Measurements from ENCODE around the gene TNFRSF11A. TPM values are rescaled to one million over a fixed set of nuclear protein-coding genes. Genes with fewer than 3 reads are reported as not detected.

TNFRSF11A gene
- total RNA-seq, 5 donors from 2014 or later (not counting 1 experiment from before 2014, with no cell fraction given) = 0.41 to 4.6 (median 1.2) TPM

- H3K36me3 ChIP-seq (ENCODE audit: control insufficient read depth in 2 of 2, extremely low read depth in 1 of 2, insufficient read depth in 1 of 2, low read length in 1 of 2) = no peaks in the 10 kb centered on the region
- no peak overlapping the region for H3K27ac Mint-ChIP-seq
- no peaks in the 10 kb centered on the region for H3K36me3 Mint-ChIP-seq
- CTCF ChIA-PET = interaction anchor here in 1 of 2 donors (1.4 kb wide), 1 partner anchor 11 kb away, joined by 5 read pairs; no protein-coding TSS in a partner anchor
- H3K4me3 ChIP-seq (ENCODE audit: control insufficient read depth in 1 of 2, extremely low read depth in 1 of 2, low read length in 1 of 2) = no peak overlapping the region
- ATAC-seq (replicated peaks in 1 of 4) (no peak), DNase-seq (no peak)
- POLR2A ChIA-PET = interaction anchor here in 1 of 2 donors (0.5 kb wide), 1 partner anchor 76 kb away, joined by 5 read pairs; no protein-coding TSS in a partner anchor
- H3K9me3 ChIP-seq = no peaks in the 10 kb centered on the region
- no peak overlapping the region for H3K27ac ChIP-seq (ENCODE audit: low read length)
- H3K4me3 Mint-ChIP-seq = no peak overlapping the region
- H3K4me1 Mint-ChIP-seq = no peaks in the 10 kb centered on the region
- no peaks in the 10 kb centered on the region for H3K9me3 Mint-ChIP-seq
- WGBS (ENCODE audit: insufficient coverage) = 93% methylated on average over 5 of the region's 7 CpGs
- H3K27me3 ChIP-seq (replicated peaks in 1 of 2; ENCODE audit: control insufficient read depth in 2 of 2, extremely low read depth in 1 of 2, insufficient read depth in 2 of 2, low read length in 1 of 2) = peaks cover 0 to 16% of the 10 kb centered on the region in 2 experiments
- no peaks in the 10 kb centered on the region for H3K4me1 ChIP-seq (ENCODE audit: control insufficient read depth in 1 of 2, extremely low read depth in 1 of 2, insufficient read depth in 2 of 2, low read length in 2 of 2)
- peaks cover 0 to 5% of the 10 kb centered on the region in 2 donors for H3K27me3 Mint-ChIP-seq
Observed at GRCh38 chr18:62436636-62437234, 111.6 kb downstream of the TNFRSF11A start.

DNA sequence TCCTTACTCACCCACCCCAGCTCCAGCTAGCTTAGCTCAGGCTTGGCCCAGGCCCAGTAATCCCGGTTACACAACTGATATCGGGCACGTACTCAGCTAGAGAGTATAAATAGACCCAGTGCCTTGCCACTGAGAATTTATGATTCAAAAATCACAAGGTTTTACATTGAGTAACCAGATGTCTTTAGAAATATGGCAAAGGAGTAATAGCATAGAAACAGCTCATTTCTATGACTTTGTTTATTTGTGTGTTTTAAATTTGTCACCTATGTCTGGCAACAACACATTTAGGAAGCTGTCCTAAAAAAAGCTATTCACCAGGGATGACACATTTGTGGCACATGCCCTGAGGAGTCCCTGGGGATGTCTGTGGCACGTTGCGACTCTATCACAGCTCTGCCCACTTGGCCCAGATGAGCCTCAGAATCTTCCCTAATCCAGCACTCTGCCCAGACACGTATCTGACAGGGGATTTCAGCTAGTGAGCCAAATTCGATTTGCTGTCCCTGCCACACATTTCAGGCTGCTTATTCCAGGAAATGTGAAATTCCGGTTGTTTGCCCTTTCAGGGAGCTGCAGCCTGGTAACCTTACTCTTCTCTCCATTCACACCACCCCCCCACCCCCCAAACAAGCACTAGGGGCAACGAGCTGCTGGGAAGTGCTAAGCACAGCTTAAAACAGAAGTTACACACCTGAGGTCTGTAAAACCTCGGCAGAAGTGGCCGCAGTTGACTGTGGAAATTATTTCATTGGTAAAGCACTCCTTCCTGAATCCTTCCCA lies 112.3 kb downstream of the TNFRSF11A start:
- H3K4me3 Mint-ChIP-seq = no peak overlapping the region
- ChIA-PET CTCF (no interaction called here), POLR2A (interaction anchor here in 1 of 2 donors (0.5 to 0.6 kb wide), 2 partner anchors 76 to 236 kb away, joined by 5 to 8 read pairs; no protein-coding TSS in a partner anchor)
- 53% methylated on average over 7 of the region's 11 CpGs for WGBS (ENCODE audit: insufficient coverage)
- Histone ChIP-seq H3K27me3 (replicated peaks in 1 of 2; ENCODE audit: control insufficient read depth in 2 of 2, extremely low read depth in 1 of 2, insufficient read depth in 2 of 2, low read length in 1 of 2) (peaks cover 0 to 16% of the 10 kb centered on the region in 2 experiments), H3K9me3 (no peaks in the 10 kb centered on the region), H3K36me3 (ENCODE audit: control insufficient read depth in 2 of 2, extremely low read depth in 1 of 2, insufficient read depth in 1 of 2, low read length in 1 of 2) (no peaks in the 10 kb centered on the region), H3K4me3 (ENCODE audit: control insufficient read depth in 1 of 2, extremely low read depth in 1 of 2, low read length in 1 of 2) (no peak overlapping the region), H3K4me1 (ENCODE audit: control insufficient read depth in 1 of 2, extremely low read depth in 1 of 2, insufficient read depth in 2 of 2, low read length in 2 of 2) (no peaks in the 10 kb centered on the region), H3K27ac (ENCODE audit: low read length) (no peak overlapping the region)
- H3K9me3 Mint-ChIP-seq = no peaks in the 10 kb centered on the region
- H3K36me3 Mint-ChIP-seq = no peaks in the 10 kb centered on the region
- ATAC-seq (replicated peaks in 1 of 4) (no peak), DNase-seq (no peak)
- no peaks in the 10 kb centered on the region for H3K4me1 Mint-ChIP-seq
- H3K27ac Mint-ChIP-seq = no peak overlapping the region
- H3K27me3 Mint-ChIP-seq = peaks cover 2 to 5% of the 10 kb centered on the region in 2 donors

DNA sequence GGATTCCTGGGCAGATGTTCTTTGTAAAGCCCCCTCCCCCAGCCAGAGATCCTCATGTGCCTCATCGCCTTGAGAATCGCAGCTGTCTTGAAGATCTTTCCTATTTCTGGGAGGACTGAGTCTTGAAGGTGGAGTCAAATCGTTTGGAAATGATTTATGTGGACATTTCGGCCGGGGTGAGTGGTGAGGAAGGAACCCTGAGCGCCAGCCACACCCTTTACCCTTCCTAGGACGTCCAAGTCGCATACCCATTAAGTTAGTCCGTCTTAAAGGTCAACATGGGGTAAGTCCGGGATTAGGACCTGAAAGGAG lies 112.9 kb downstream of the TNFRSF11A start:
- Mint-ChIP-seq H3K4me3 (no peak overlapping the region), H3K4me1 (no peaks in the 10 kb centered on the region), H3K27ac (no peak overlapping the region), H3K9me3 (no peaks in the 10 kb centered on the region), H3K36me3 (no peaks in the 10 kb centered on the region), H3K27me3 (peaks cover 2 to 5% of the 10 kb centered on the region in 2 donors)
- 60% methylated on average over 1 of the region's 10 CpGs for WGBS (ENCODE audit: insufficient coverage)
- Histone ChIP-seq H3K4me1 (ENCODE audit: control insufficient read depth in 1 of 2, extremely low read depth in 1 of 2, insufficient read depth in 2 of 2, low read length in 2 of 2) (no peaks in the 10 kb centered on the region), H3K27me3 (replicated peaks in 1 of 2; ENCODE audit: control insufficient read depth in 2 of 2, extremely low read depth in 1 of 2, insufficient read depth in 2 of 2, low read length in 1 of 2) (peaks cover 0 to 16% of the 10 kb centered on the region in 2 experiments), H3K9me3 (no peaks in the 10 kb centered on the region), H3K27ac (ENCODE audit: low read length) (no peak overlapping the region), H3K36me3 (ENCODE audit: control insufficient read depth in 2 of 2, extremely low read depth in 1 of 2, insufficient read depth in 1 of 2, low read length in 1 of 2) (no peaks in the 10 kb centered on the region), H3K4me3 (ENCODE audit: control insufficient read depth in 1 of 2, extremely low read depth in 1 of 2, low read length in 1 of 2) (no peak overlapping the region)
- CTCF ChIA-PET = no interaction called here
- DNase-seq = no peak
- POLR2A ChIA-PET = interaction anchor here in 1 of 2 donors (0.6 kb wide), 1 partner anchor 237 kb away, joined by 8 read pairs; no protein-coding TSS in a partner anchor
- ATAC-seq (replicated peaks in 1 of 4) = no peak

- H3K4me1 Mint-ChIP-seq = no peaks in the 10 kb centered on the region
- no peak overlapping the region for H3K27ac ChIP-seq (ENCODE audit: low read length)
- no peak overlapping the region for H3K4me3 Mint-ChIP-seq
- H3K9me3 Mint-ChIP-seq = no peaks in the 10 kb centered on the region
- ATAC-seq (replicated peaks in 1 of 4) = no peak
- peaks cover 0 to 16% of the 10 kb centered on the region in 2 experiments for H3K27me3 ChIP-seq (replicated peaks in 1 of 2; ENCODE audit: control insufficient read depth in 2 of 2, extremely low read depth in 1 of 2, insufficient read depth in 2 of 2, low read length in 1 of 2)
- no peaks in the 10 kb centered on the region for H3K36me3 Mint-ChIP-seq
- H3K9me3 ChIP-seq = no peaks in the 10 kb centered on the region
- no peaks in the 10 kb centered on the region for H3K36me3 ChIP-seq (ENCODE audit: control insufficient read depth in 2 of 2, extremely low read depth in 1 of 2, insufficient read depth in 1 of 2, low read length in 1 of 2)
- no peaks in the 10 kb centered on the region for H3K4me1 ChIP-seq (ENCODE audit: control insufficient read depth in 1 of 2, extremely low read depth in 1 of 2, insufficient read depth in 2 of 2, low read length in 2 of 2)
- no peak overlapping the region for H3K27ac Mint-ChIP-seq
- WGBS (ENCODE audit: insufficient coverage) = 86% methylated on average over 11 of the region's 12 CpGs
- DNase-seq = no peak
- POLR2A ChIA-PET = no interaction called here
- CTCF ChIA-PET = no interaction called here
- H3K27me3 Mint-ChIP-seq = peaks cover 2 to 5% of the 10 kb centered on the region in 2 donors
- no peak overlapping the region for H3K4me3 ChIP-seq (ENCODE audit: control insufficient read depth in 1 of 2, extremely low read depth in 1 of 2, low read length in 1 of 2)
Observed at GRCh38 chr18:62438402-62438801, 113.3 kb downstream of the TNFRSF11A start.

DNA sequence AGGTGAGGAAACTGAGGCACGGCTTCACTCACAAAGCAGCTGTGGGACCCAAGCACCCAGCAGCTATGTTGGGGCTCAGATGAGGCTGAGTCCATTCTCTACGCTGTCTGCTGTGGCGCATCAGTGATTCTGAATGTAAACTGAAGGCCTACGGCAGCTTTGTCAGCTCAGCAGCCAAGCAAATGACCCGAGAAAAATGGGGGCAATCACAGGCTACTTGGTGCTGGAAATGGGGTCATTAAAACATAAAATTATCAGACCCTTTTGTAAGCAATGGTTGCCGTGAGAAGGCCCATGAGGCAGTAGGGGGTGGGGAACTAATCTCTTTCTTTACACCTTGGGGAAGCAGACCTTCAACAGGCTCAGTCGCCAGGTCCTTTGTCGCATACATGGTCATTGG lies 113.8 kb downstream of the TNFRSF11A start:
- ChIA-PET CTCF (no interaction called here), POLR2A (no interaction called here)
- 100% methylated on average over 4 of the region's 8 CpGs for WGBS (ENCODE audit: insufficient coverage)
- Mint-ChIP-seq H3K36me3 (no peaks in the 10 kb centered on the region), H3K4me3 (no peak overlapping the region), H3K9me3 (no peaks in the 10 kb centered on the region), H3K27me3 (peaks cover 2 to 5% of the 10 kb centered on the region in 2 donors), H3K27ac (no peak overlapping the region), H3K4me1 (no peaks in the 10 kb centered on the region)
- Histone ChIP-seq H3K4me3 (ENCODE audit: control insufficient read depth in 1 of 2, extremely low read depth in 1 of 2, low read length in 1 of 2) (no peak overlapping the region), H3K9me3 (no peaks in the 10 kb centered on the region), H3K27me3 (replicated peaks in 1 of 2; ENCODE audit: control insufficient read depth in 2 of 2, extremely low read depth in 1 of 2, insufficient read depth in 2 of 2, low read length in 1 of 2) (peaks cover 0 to 16% of the 10 kb centered on the region in 2 experiments), H3K27ac (ENCODE audit: low read length) (no peak overlapping the region), H3K4me1 (ENCODE audit: control insufficient read depth in 1 of 2, extremely low read depth in 1 of 2, insufficient read depth in 2 of 2, low read length in 2 of 2) (no peaks in the 10 kb centered on the region), H3K36me3 (ENCODE audit: control insufficient read depth in 2 of 2, extremely low read depth in 1 of 2, insufficient read depth in 1 of 2, low read length in 1 of 2) (no peaks in the 10 kb centered on the region)
- DNase-seq = no peak
- no peak for ATAC-seq (replicated peaks in 1 of 4)

Data from T-cell (primary cell).